CD4-positive, CD25-positive, alpha-beta regulatory T cell (primary cell): ENCODE data around the gene MPPE1. TPM values are rescaled to one million over a fixed set of nuclear protein-coding genes. Genes with fewer than 3 reads are reported as not detected.

ENCODE experiments used
- ATAC-seq, 2 donors: fragments of 150-1000 bp; cut with Tn5 transposase; one replicate each; pipeline ENCODE4 v1.10.0; 2021; ENCODE audit warnings: low read depth in 2 of 2, moderate number of reproducible peaks in 2 of 2, moderate library complexity in 1 of 2
- DNase-seq, 3 donors: peaks; one replicate each; pipeline versions ENCODE4 v3.0.0 to v3.0.0-alpha.2; 2012 to 2022; ENCODE audit warnings: mixed read lengths in 1 of 3
- H3K27ac ChIP-seq: one replicate; pipeline ENCODE4 v1.7.0; 2013; ENCODE audit warnings: mild to moderate bottlenecking, low read length; ENCODE audit not compliant: insufficient read depth, poor library complexity, severe bottlenecking
- H3K27me3 ChIP-seq: one replicate; pipeline ENCODE4 v1.7.0; 2013; ENCODE audit warnings: low read length; ENCODE audit not compliant: control insufficient read depth, insufficient read depth
- H3K36me3 ChIP-seq: one replicate; pipeline ENCODE4 v1.7.0; 2013; ENCODE audit warnings: mild to moderate bottlenecking, low read length, moderate library complexity; ENCODE audit not compliant: control insufficient read depth, insufficient read depth
- H3K4me1 ChIP-seq: 2 replicates; pipeline ENCODE4 v1.7.0; 2013; ENCODE audit warnings: mild to moderate bottlenecking, low read length; ENCODE audit not compliant: insufficient read depth, control insufficient read depth, poor library complexity, severe bottlenecking
- H3K4me3 ChIP-seq: one replicate; pipeline ENCODE4 v1.7.0; 2013; ENCODE audit warnings: low read depth, mild to moderate bottlenecking, low read length, moderate library complexity
- H3K9me3 ChIP-seq, 2 experiments: 1 replicate in 1 of 2; 2 replicates in 1 of 2; pipeline ENCODE4 v1.7.0; 2013; ENCODE audit warnings: low read length in 2 of 2, mild to moderate bottlenecking in 1 of 2, moderate library complexity in 1 of 2; ENCODE audit not compliant: control insufficient read depth in 2 of 2
- H3K27ac Mint-ChIP-seq, 3 donors: one replicate each; pipeline ENCODE4 v1.8.0; 2020 to 2022; ENCODE audit warnings: mild to moderate bottlenecking in 3 of 3, mixed read lengths in 3 of 3, moderate library complexity in 2 of 3
- H3K27me3 Mint-ChIP-seq: one replicate; pipeline ENCODE4 v1.8.0; 2022; ENCODE audit warnings: mild to moderate bottlenecking, mixed read lengths
- H3K36me3 Mint-ChIP-seq: one replicate; pipeline ENCODE4 v1.8.0; 2020; ENCODE audit warnings: mixed read lengths
- H3K4me1 Mint-ChIP-seq, 4 donors: one replicate each; pipeline ENCODE4 v1.8.0; 2020 to 2022; ENCODE audit warnings: mixed read lengths in 4 of 4, mild to moderate bottlenecking in 1 of 4
- H3K4me3 Mint-ChIP-seq, 4 donors: one replicate each; pipeline ENCODE4 v1.8.0; 2020 to 2022; ENCODE audit warnings: mild to moderate bottlenecking in 4 of 4, mixed read lengths in 4 of 4, moderate library complexity in 3 of 4
- H3K9me3 Mint-ChIP-seq, 7 donors: one replicate each; pipeline ENCODE4 v1.8.0; 2020 to 2022; ENCODE audit warnings: mixed read lengths in 7 of 7, mild to moderate bottlenecking in 3 of 7, moderate library complexity in 2 of 7
- polyA plus RNA-seq, 4 donors: library from polyadenylated mRNA; unstranded; fragments of 300-500 nt; fragmentation: Illumina TruSeq; gene quantifications; one replicate each; pipeline ENCODE4 v1.2.3, GENCODE V29; 2021
- total RNA-seq: library from RNA; stranded (reverse); gene quantifications from one replicate; pipeline ENCODE4 v1.2.3, GENCODE V29; 2022

MPPE1 gene
- total and polyA plus RNA-seq, 5 donors from 2014 or later = 40.9 to 97.4 (median 59.6) TPM

GRCh38 chr18:11885278-11885947 lies 22.7 kb downstream of the MPPE1 start:
- H3K27me3 Mint-ChIP-seq = no peaks in the 10 kb centered on the region
- H3K27ac Mint-ChIP-seq = no peak overlapping the region
- peaks cover 61% of the 10 kb centered on the region for H3K36me3 ChIP-seq
- DNase-seq = no peak
- H3K36me3 Mint-ChIP-seq = peaks cover 58% of the 10 kb centered on the region
- peaks cover 0 to 7% (median 0%) of the 10 kb centered on the region in 4 donors for H3K4me1 Mint-ChIP-seq
- no peaks in the 10 kb centered on the region for H3K9me3 ChIP-seq
- no peak overlapping the region for H3K27ac ChIP-seq
- no peak overlapping the region for H3K4me3 ChIP-seq
- no peaks in the 10 kb centered on the region for H3K9me3 Mint-ChIP-seq
- no peak overlapping the region for H3K4me3 Mint-ChIP-seq
- H3K4me1 ChIP-seq = no peaks in the 10 kb centered on the region
- ATAC-seq = no peak
- H3K27me3 ChIP-seq = no peaks in the 10 kb centered on the region

GRCh38 chr18:11884396-11885030 lies 23.6 kb downstream of the MPPE1 start:
- Mint-ChIP-seq H3K27me3 (no peaks in the 10 kb centered on the region), H3K4me3 (no peak overlapping the region), H3K4me1 (peaks cover 0 to 7% (median 0%) of the 10 kb centered on the region in 4 donors), H3K9me3 (no peaks in the 10 kb centered on the region), H3K36me3 (peaks cover 54% of the 10 kb centered on the region), H3K27ac (peak overlapping the region in 2 of 3 donors; percentile 82)
- Histone ChIP-seq H3K27ac (no peak overlapping the region), H3K4me3 (no peak overlapping the region), H3K4me1 (no peaks in the 10 kb centered on the region), H3K36me3 (peaks cover 57% of the 10 kb centered on the region), H3K27me3 (no peaks in the 10 kb centered on the region), H3K9me3 (no peaks in the 10 kb centered on the region)
- ATAC-seq = no peak
- no peak for DNase-seq

GRCh38 chr18:11883153-11883552 lies 25.0 kb downstream of the MPPE1 start:
- H3K27me3 ChIP-seq = no peaks in the 10 kb centered on the region
- H3K36me3 Mint-ChIP-seq = peaks cover 45% of the 10 kb centered on the region
- H3K4me3 Mint-ChIP-seq = no peak overlapping the region
- no peaks in the 10 kb centered on the region for H3K27me3 Mint-ChIP-seq
- no peak for ATAC-seq
- H3K4me1 ChIP-seq = no peaks in the 10 kb centered on the region
- no peaks in the 10 kb centered on the region for H3K9me3 ChIP-seq
- H3K36me3 ChIP-seq = peaks cover 45% of the 10 kb centered on the region
- H3K4me3 ChIP-seq = no peak overlapping the region
- H3K9me3 Mint-ChIP-seq = no peaks in the 10 kb centered on the region
- no peak overlapping the region for H3K27ac ChIP-seq
- DNase-seq = no peak
- H3K27ac Mint-ChIP-seq = no peak overlapping the region
- H3K4me1 Mint-ChIP-seq = peaks cover 0 to 7% (median 0%) of the 10 kb centered on the region in 4 donors

GRCh38 chr18:11882636-11883035 lies 25.5 kb downstream of the MPPE1 start:
- no peak overlapping the region for H3K4me3 ChIP-seq
- Mint-ChIP-seq H3K36me3 (peaks cover 40% of the 10 kb centered on the region), H3K4me1 (peaks cover 0 to 5% (median 0%) of the 10 kb centered on the region in 4 donors), H3K27ac (no peak overlapping the region), H3K27me3 (no peaks in the 10 kb centered on the region), H3K9me3 (no peaks in the 10 kb centered on the region), H3K4me3 (no peak overlapping the region)
- DNase-seq = no peak
- no peak for ATAC-seq
- no peak overlapping the region for H3K27ac ChIP-seq
- H3K4me1 ChIP-seq = no peaks in the 10 kb centered on the region
- H3K9me3 ChIP-seq = no peaks in the 10 kb centered on the region
- peaks cover 43% of the 10 kb centered on the region for H3K36me3 ChIP-seq
- no peaks in the 10 kb centered on the region for H3K27me3 ChIP-seq

GRCh38 chr18:11880586-11881304 lies 27.4 kb downstream of the MPPE1 start:
- ATAC-seq = no peak
- Mint-ChIP-seq H3K4me3 (no peak overlapping the region), H3K27me3 (no peaks in the 10 kb centered on the region), H3K36me3 (peaks cover 33% of the 10 kb centered on the region), H3K4me1 (no peaks in the 10 kb centered on the region), H3K27ac (peak overlapping the region in 1 of 3 donors; percentile 62), H3K9me3 (no peaks in the 10 kb centered on the region)
- Histone ChIP-seq H3K36me3 (peaks cover 30% of the 10 kb centered on the region), H3K27ac (no peak overlapping the region), H3K9me3 (no peaks in the 10 kb centered on the region), H3K4me3 (no peak overlapping the region), H3K4me1 (no peaks in the 10 kb centered on the region), H3K27me3 (no peaks in the 10 kb centered on the region)
- no peak for DNase-seq

- no peak for ATAC-seq
- no peak overlapping the region for H3K4me3 Mint-ChIP-seq
- Histone ChIP-seq H3K4me1 (no peaks in the 10 kb centered on the region), H3K9me3 (no peaks in the 10 kb centered on the region), H3K4me3 (no peak overlapping the region), H3K27ac (no peak overlapping the region), H3K27me3 (no peaks in the 10 kb centered on the region), H3K36me3 (peaks cover 8% of the 10 kb centered on the region)
- no peaks in the 10 kb centered on the region for H3K9me3 Mint-ChIP-seq
- no peak overlapping the region for H3K27ac Mint-ChIP-seq
- DNase-seq = no peak
- H3K36me3 Mint-ChIP-seq = peaks cover 21% of the 10 kb centered on the region
- no peaks in the 10 kb centered on the region for H3K4me1 Mint-ChIP-seq
- no peaks in the 10 kb centered on the region for H3K27me3 Mint-ChIP-seq
Observed at GRCh38 chr18:11877497-11878135, 30.5 kb downstream of the MPPE1 start.

DNA sequence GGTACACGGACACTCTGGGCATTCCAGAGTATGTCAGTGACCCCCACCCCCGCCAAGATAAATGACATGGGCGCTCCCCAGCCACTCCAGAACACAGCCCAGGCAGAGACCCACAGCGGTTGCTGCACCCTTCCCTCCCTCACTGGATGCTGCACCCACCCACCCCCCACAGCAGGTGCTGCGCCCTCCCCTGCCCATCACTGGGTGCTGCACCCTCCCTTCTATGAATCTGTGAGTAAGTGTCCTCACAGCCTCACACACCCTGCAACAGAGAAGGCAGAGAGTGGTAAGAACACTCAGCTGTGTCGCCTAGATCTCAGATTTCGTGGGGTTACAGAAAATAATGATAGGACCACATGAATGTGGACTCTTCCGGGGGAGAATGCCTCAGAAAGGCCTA lies 33.4 kb downstream of the MPPE1 start:
- Mint-ChIP-seq H3K27ac (no peak overlapping the region), H3K27me3 (peaks cover 4% of the 10 kb centered on the region), H3K4me1 (no peaks in the 10 kb centered on the region), H3K36me3 (peaks cover 5% of the 10 kb centered on the region), H3K4me3 (no peak overlapping the region), H3K9me3 (no peaks in the 10 kb centered on the region)
- H3K27me3 ChIP-seq = no peaks in the 10 kb centered on the region
- H3K4me3 ChIP-seq = no peak overlapping the region
- no peaks in the 10 kb centered on the region for H3K4me1 ChIP-seq
- no peak for DNase-seq
- no peaks in the 10 kb centered on the region for H3K9me3 ChIP-seq
- ATAC-seq = no peak
- peaks cover 6% of the 10 kb centered on the region for H3K36me3 ChIP-seq
- H3K27ac ChIP-seq = no peak overlapping the region
